Suppressor macrophage treated with lipopolysaccharide for 4 hours (primary cell): Measurements from ENCODE around the gene RASA4B.
A peak's percentile ranks its signal among the peaks of the same experiment; 100 is the strongest.

Source experiments
- DNase-seq: peaks from one replicate; pipeline ENCODE4 v3.0.0-alpha.2; 2020

Gene RASA4B

GRCh38 chr7:102451371-102452054 is 66.1 kb downstream of the RASA4B start:
- DNase-seq, result no peak

GRCh38 chr7:102450242-102450641 is 67.3 kb downstream of the RASA4B start:
- peak; percentile 30 for DNase-seq

- DNase-seq, result no peak
Measured at GRCh38 chr7:102449136-102449535, 68.4 kb downstream of the RASA4B start.

- no peak for DNase-seq
Measured at GRCh38 chr7:102447311-102447710, 70.3 kb downstream of the RASA4B start.

GRCh38 chr7:102446387-102447156 is 71.0 kb downstream of the RASA4B start:
- no peak for DNase-seq

GRCh38 chr7:102445674-102446071 is 71.9 kb downstream of the RASA4B start:
- no peak for DNase-seq

- no peak for DNase-seq
Measured at GRCh38 chr7:102444961-102445673, 72.5 kb downstream of the RASA4B start.

- DNase-seq, result no peak
Measured at GRCh38 chr7:102439963-102440795, 77.4 kb downstream of the RASA4B start.

GRCh38 chr7:102436118-102436517 is 81.5 kb downstream of the RASA4B start:
- DNase-seq, result no peak

- no peak for DNase-seq
Measured at GRCh38 chr7:102434039-102434486, 83.5 kb downstream of the RASA4B start.

GRCh38 chr7:102433219-102434038 is 84.1 kb downstream of the RASA4B start, which contains the start of gene ORAI2:
ORAI2 (plus strand) TSS chr7:102433575; CDS start chr7:102438957, 5,382 bp downstream.
- DNase-seq, result peak; percentile 86
